ENCODE results near the gene TIMM9. TPM values are rescaled to one million over a fixed set of nuclear protein-coding genes. Genes with fewer than 3 reads are reported as not detected.

TIMM9 gene
- total RNA-seq, 1 donor from 2014 or later, result 40.7 TPM

- intact Hi-C loops (cut with micrococcal nuclease), result no loop called here
These were observed 28.4 kb downstream of the TIMM9 start for GRCh38 chr14:58398895-58399294.

- intact Hi-C loops (cut with micrococcal nuclease), result no loop called here
These were observed 28.8 kb downstream of the TIMM9 start for GRCh38 chr14:58398495-58398894.

GRCh38 chr14:58397156-58397555, 30.2 kb downstream of the TIMM9 start:
- intact Hi-C loops (cut with micrococcal nuclease), result no loop called here

- intact Hi-C loops (cut with micrococcal nuclease), result loop anchor here (1.0 kb wide), 4 partner anchors 31 to 288 kb away; partner anchors contain the start of genes ARID4A, KIAA0586 and TIMM9
These were observed 31.2 kb downstream of the TIMM9 start, which contains the start of gene TOMM20L for GRCh38 chr14:58395812-58396788. TOMM20L (plus strand) TSS chr14:58395930; CDS start chr14:58395958, 28 bp downstream.

- intact Hi-C loops (cut with micrococcal nuclease), result loop anchor here (1.0 kb wide), 4 partner anchors 32 to 287 kb away; partner anchors contain the start of genes ARID4A, KIAA0586 and TIMM9
These were observed 31.8 kb downstream of the TIMM9 start for GRCh38 chr14:58395562-58395811.

GRCh38 chr14:58390830-58391229, 36.5 kb downstream of the TIMM9 start:
- intact Hi-C loops (cut with micrococcal nuclease), result no loop called here

- intact Hi-C loops (cut with micrococcal nuclease), result no loop called here
These were observed 50.5 kb downstream of the TIMM9 start for GRCh38 chr14:58376791-58377190.

- intact Hi-C loops (cut with micrococcal nuclease), result no loop called here
These were observed 58.4 kb downstream of the TIMM9 start for GRCh38 chr14:58368956-58369355.

- intact Hi-C loops (cut with micrococcal nuclease), result no loop called here
These were observed 60.0 kb downstream of the TIMM9 start for GRCh38 chr14:58367296-58367695.

- intact Hi-C loops (cut with micrococcal nuclease), result no loop called here
These were observed 63.0 kb downstream of the TIMM9 start for GRCh38 chr14:58364316-58364715.

- intact Hi-C loops (cut with micrococcal nuclease), result loop anchor here (1.0 to 2.0 kb wide), 3 partner anchors 16 to 255 kb away; partner anchors contain the start of gene ARID4A
These were observed 64.4 kb downstream of the TIMM9 start for GRCh38 chr14:58362798-58363412.

- intact Hi-C loops (cut with micrococcal nuclease), result loop anchor here (1.0 to 2.0 kb wide), 2 partner anchors 15 to 64 kb away; partner anchors contain the start of gene ARID4A
These were observed 65.1 kb downstream of the TIMM9 start for GRCh38 chr14:58362272-58362671.

Other genes with a start within 250 kb of the TIMM9 start
- 42.5 and 44.4 TPM in 2 replicates for gene ACTR10, start 227.4 kb downstream of the TIMM9 start, total RNA-seq
- 367 and 378 TPM in 2 replicates for gene PSMA3, start 182.7 kb downstream of the TIMM9 start, total RNA-seq
- 28.1 and 31.6 TPM in 2 replicates for gene ARID4A, start 129.0 kb downstream of the TIMM9 start, total RNA-seq
- gene TOMM20L, start 31.6 kb downstream of the TIMM9 start, total RNA-seq, result not detected in 2 replicates
- 23.4 and 26.9 TPM in 2 replicates for gene KIAA0586, start 188 bp upstream of the TIMM9 start, total RNA-seq
- gene DACT1, start 210.4 kb upstream of the TIMM9 start, total RNA-seq, result 3.7 and 4.7 TPM in 2 replicates

Data from T-helper 1 cell treated with Interleukin-12 subunit alpha and Interleukin-12 subunit beta and Interleukin-4 antibody, amounts not matched to agents 30 ng/mL and 1 ng/mL, for 36 hours (primary cell).